Lower leg skin (tissue), 3 donors: Measurements from ENCODE around the gene HDAC7.

Source experiments
- CTCF ChIP-seq, 3 donors: fragments of 450-650 bp; IDR thresholded peaks; one replicate each; pipeline ENCODE4 v1.5.1; 2016; ENCODE audit warnings: antibody characterized with exemption in 3 of 3, mild to moderate bottlenecking in 3 of 3, moderate library complexity in 2 of 3
- POLR2A ChIP-seq, 2 donors: fragments of 450-650 bp; IDR thresholded peaks; one replicate each; pipeline ENCODE4 v1.6.1; 2016 to 2017; ENCODE audit warnings: antibody characterized with exemption in 2 of 2, mild to moderate bottlenecking in 1 of 2, moderate library complexity in 1 of 2

- no peak for TF ChIP-seq POLR2A (IDR thresholded peaks at IDR 0.05)
- no peak for TF ChIP-seq CTCF (IDR thresholded peaks at IDR 0.05)
Observed at GRCh38 chr12:47819138-47819895, 386 bp downstream of the HDAC7 start.
